Measurements from ENCODE around the gene MYORG.

Gene MYORG

DNA sequence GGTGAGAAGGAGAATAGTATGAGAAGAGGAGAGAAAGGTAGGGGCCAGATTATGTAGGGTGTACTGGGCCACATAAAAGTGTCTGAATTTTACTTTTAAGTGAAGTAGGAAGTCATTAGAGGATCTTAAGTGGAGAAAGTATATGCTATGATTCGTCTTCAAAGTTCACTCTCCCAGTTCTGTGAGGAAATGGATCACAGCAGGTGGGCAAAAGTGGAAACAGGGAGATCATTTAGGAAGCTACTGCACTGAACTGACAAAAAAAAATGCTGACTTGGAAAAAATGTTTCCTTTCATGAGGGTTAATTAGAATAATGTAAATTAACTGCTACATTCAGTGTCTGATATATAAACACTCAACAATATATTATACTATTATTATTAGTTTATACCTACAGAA, 50.0 kb downstream of the MYORG start:
- DNase-seq = no peak
- H3K4me1 ChIP-seq = no peaks in the 10 kb centered on the region; the same call in 1 of the 2 replicates
- TF ChIP-seq, protein P1, sequence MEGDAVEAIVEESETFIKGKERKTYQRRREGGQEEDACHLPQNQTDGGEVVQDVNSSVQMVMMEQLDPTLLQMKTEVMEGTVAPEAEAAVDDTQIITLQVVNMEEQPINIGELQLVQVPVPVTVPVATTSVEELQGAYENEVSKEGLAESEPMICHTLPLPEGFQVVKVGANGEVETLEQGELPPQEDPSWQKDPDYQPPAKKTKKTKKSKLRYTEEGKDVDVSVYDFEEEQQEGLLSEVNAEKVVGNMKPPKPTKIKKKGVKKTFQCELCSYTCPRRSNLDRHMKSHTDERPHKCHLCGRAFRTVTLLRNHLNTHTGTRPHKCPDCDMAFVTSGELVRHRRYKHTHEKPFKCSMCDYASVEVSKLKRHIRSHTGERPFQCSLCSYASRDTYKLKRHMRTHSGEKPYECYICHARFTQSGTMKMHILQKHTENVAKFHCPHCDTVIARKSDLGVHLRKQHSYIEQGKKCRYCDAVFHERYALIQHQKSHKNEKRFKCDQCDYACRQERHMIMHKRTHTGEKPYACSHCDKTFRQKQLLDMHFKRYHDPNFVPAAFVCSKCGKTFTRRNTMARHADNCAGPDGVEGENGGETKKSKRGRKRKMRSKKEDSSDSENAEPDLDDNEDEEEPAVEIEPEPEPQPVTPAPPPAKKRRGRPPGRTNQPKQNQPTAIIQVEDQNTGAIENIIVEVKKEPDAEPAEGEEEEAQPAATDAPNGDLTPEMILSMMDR (IDR thresholded peaks at IDR 0.05; ENCODE audit: low read depth, low read length) = no peak

DNA sequence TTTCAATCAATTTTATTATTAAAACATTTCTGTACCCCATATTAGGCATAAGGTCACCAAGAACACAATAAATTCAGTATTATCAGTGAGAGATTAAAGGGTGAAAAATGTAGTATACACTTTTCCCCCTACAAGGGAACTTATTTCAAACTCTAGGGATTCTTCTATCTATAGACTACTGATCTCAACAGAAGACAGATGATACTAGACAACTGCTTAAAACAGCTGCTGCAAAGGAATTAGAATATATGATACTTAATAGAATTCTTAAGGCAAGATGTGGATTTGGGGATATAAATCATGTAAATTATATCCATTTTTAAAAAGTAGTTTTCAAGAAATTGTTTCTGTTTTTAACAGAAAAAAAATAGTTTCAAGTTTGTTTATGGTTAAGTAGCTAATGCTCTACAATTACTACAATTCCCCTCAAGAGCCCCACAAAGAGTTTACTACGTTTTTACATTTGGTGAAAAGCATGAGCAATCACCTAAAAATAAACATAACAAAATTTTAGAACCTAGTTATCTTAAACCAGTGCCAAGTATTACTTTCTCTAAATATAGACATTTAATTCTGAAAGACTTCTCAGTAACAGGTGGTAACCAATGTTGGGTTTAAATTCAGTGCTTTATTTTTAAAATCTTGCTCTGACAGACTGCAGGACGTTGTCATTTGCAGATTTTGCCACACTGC, 53.7 kb downstream of the MYORG start:
- no peak overlapping the region for H3K4me3 ChIP-seq (ENCODE audit: low read depth, low read length)

More for the DNA sequence above, 50.0 kb downstream of the MYORG start:
- H3K36me3 ChIP-seq = no peaks in the 10 kb centered on the region
- no peak overlapping the region for H3K4me3 ChIP-seq (ENCODE audit: low read depth, low read length)
- H3K9me3 ChIP-seq = no peaks in the 10 kb centered on the region
- H3K27me3 ChIP-seq = no peaks in the 10 kb centered on the region

DNA sequence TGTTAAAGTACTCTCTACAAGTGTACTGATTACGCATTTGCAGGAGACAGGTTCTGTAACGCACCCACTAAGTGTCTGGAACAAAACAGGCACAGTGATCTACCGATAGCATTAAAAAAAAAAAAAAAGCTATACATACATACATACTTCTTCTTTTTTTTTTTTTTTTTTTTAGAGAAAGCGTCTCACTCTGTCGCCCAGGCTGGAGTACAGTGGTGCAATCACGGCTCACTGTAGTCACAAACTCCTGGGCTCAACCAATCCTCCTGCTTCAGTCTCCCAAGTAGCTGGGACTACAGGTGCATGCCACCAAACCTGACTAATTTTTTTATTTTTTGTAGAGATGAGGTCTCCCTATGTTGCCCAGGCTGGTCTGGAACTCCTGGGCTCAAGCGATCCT, 55.2 kb downstream of the MYORG start:
- no peak for DNase-seq
- TF ChIP-seq, protein P1 (IDR thresholded peaks at IDR 0.05; ENCODE audit: low read depth, low read length) = no peak
- Histone ChIP-seq H3K9me3 (no peaks in the 10 kb centered on the region), H3K27me3 (no peaks in the 10 kb centered on the region), H3K4me3 (ENCODE audit: low read depth, low read length) (no peak overlapping the region), H3K4me1 (no peaks in the 10 kb centered on the region; the same call in none of the 2 replicates), H3K36me3 (no peaks in the 10 kb centered on the region)

More for the DNA sequence above, 53.7 kb downstream of the MYORG start:
- Histone ChIP-seq H3K4me1 (no peaks in the 10 kb centered on the region; the same call in 1 of the 2 replicates), H3K9me3 (no peaks in the 10 kb centered on the region), H3K27me3 (no peaks in the 10 kb centered on the region), H3K36me3 (no peaks in the 10 kb centered on the region)
- DNase-seq = no peak
- TF ChIP-seq, protein P1 (IDR thresholded peaks at IDR 0.05; ENCODE audit: low read depth, low read length) = no peak

DNA sequence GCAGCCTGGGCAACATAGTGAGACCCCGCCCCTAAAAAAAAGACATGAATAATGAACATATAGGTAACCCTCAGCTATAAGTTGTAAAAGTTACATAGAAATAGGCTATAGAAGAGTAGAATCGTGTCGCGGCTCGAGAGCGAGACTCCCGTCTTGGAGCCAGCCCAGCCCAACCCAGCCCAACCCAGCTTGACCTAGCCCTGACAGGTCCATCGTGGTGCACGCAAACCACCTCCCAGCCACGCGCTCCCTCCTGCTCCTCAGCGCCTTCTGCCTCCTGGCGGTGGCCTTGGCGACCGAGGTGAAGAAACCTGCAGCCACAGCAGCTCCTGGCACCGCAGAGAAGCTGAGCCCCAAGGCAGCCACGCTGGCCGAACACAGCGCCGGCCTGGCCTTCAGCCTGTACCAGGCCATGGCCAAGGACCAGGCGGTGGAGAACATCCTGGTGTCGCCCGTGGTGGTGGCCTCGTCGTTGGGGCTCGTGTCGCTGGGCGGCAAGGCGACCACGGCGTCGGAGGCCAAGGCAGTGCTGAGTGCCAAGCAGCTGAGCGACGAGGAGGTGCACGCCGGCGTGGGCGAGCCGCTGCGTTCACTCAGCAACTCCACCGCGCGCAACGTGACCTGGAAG, 58.4 kb downstream of the MYORG start:
- Histone ChIP-seq H3K9me3 (no peaks in the 10 kb centered on the region), H3K4me3 (ENCODE audit: low read depth, low read length) (no peak overlapping the region), H3K36me3 (no peaks in the 10 kb centered on the region), H3K27me3 (no peaks in the 10 kb centered on the region), H3K4me1 (no peaks in the 10 kb centered on the region; the same call in 1 of the 2 replicates)
- TF ChIP-seq, protein P1 (IDR thresholded peaks at IDR 0.05; ENCODE audit: low read depth, low read length) = no peak
- DNase-seq = no peak

DNA sequence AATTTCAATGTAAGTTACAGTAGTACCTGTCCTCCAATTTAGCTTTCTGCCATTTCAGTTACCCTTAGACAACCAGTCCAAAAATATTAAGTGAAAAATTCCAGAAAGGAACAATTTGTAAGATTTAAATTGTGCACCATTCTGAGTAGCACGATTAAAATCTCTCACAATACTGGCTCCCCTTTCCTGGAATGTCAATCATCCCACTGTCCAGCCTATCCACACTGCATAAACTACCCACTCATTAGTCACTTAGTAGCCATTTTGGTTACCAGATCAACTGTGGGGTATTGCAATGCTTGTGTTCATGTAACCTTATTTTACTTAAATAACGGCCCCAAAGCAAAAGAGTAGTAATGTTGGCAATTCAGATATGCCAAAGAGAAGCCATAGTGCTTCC, 59.3 kb downstream of the MYORG start:
- Histone ChIP-seq H3K27me3 (no peaks in the 10 kb centered on the region), H3K9me3 (no peaks in the 10 kb centered on the region), H3K36me3 (no peaks in the 10 kb centered on the region), H3K4me3 (ENCODE audit: low read depth, low read length) (no peak overlapping the region), H3K4me1 (no peaks in the 10 kb centered on the region; the same call in 1 of the 2 replicates)
- TF ChIP-seq, protein P1 (IDR thresholded peaks at IDR 0.05; ENCODE audit: low read depth, low read length) = no peak
- DNase-seq = no peak

Data from BE2C (cell line).